Lung (tissue), 12 donors: ENCODE data around the gene TASP1. TPM values are rescaled to one million over a fixed set of nuclear protein-coding genes. Genes with fewer than 3 reads are reported as not detected.
A peak's percentile ranks its signal among the peaks of the same experiment; 100 is the strongest.
"Not testable (repeated sequence)": the region's sequence is repeated elsewhere in the genome, so short reads cannot be mapped to it uniquely, and the experiment has no call there.

ENCODE experiments used
- ATAC-seq: fragments of 200-7000 bp; cut with Tn5 transposase; one replicate; pipeline ENCODE4 v1.9.1; 2020; ENCODE audit warnings: moderate number of reproducible peaks; ENCODE audit not compliant: insufficient read depth, low FRiP score
- DNase-seq, 3 donors: peaks; one replicate each; pipeline ENCODE4 v3.0.0-alpha.2; 2013 to 2017
- H3K27ac ChIP-seq, 2 donors: one replicate each; pipeline ENCODE4 v1.5.1; 2013; ENCODE audit warnings: mild to moderate bottlenecking in 2 of 2, moderate library complexity in 2 of 2, control low read depth in 1 of 2, inconsistent platforms in 1 of 2, low read depth in 1 of 2, low read length in 1 of 2
- H3K27me3 ChIP-seq, 3 donors: one replicate each; pipeline ENCODE4 v1.5.1; 2013; ENCODE audit warnings: low read length in 2 of 3; ENCODE audit not compliant: control insufficient read depth in 3 of 3, insufficient read depth in 3 of 3
- H3K36me3 ChIP-seq, 4 donors: one replicate each; pipeline ENCODE4 v1.5.1; 2013; ENCODE audit warnings: low read length in 4 of 4, mild to moderate bottlenecking in 1 of 4, moderate library complexity in 1 of 4; ENCODE audit not compliant: control insufficient read depth in 4 of 4, insufficient read depth in 4 of 4
- H3K4me1 ChIP-seq, 5 donors: one replicate each; pipeline ENCODE4 v1.5.1; 2013; ENCODE audit warnings: low read length in 5 of 5, mild to moderate bottlenecking in 2 of 5, moderate library complexity in 1 of 5; ENCODE audit not compliant: control insufficient read depth in 5 of 5, insufficient read depth in 5 of 5
- H3K4me3 ChIP-seq: one replicate; pipeline ENCODE4 v1.5.1; 2013; ENCODE audit warnings: mild to moderate bottlenecking, control low read depth, moderate library complexity
- H3K9ac ChIP-seq, 2 donors: one replicate each; pipeline ENCODE4 v1.5.1; 2013; ENCODE audit warnings: low read length in 2 of 2, control low read depth in 1 of 2; ENCODE audit not compliant: insufficient read depth in 1 of 2
- H3K9me3 ChIP-seq, 4 donors: one replicate each; pipeline ENCODE4 v1.5.1; 2013; ENCODE audit warnings: low read length in 3 of 4, mild to moderate bottlenecking in 1 of 4, moderate library complexity in 1 of 4; ENCODE audit not compliant: control insufficient read depth in 4 of 4, insufficient read depth in 3 of 4
- WGBS, 2 donors: extraction: QIAGEN DNeasy Blood & Tissue Kit; methylation state at CpG; one replicate each; pipeline ENCODE4 v1.1.7; 2013; 5-methylcytosine and 5-hydroxymethylcytosine counted together
- polyA plus RNA-seq, 2 donors: library from polyadenylated mRNA; stranded (reverse); fragments of 200-250 nt; gene quantifications; one replicate each; pipeline ENCODE4 v1.2.1, GENCODE V29; 2013
- total RNA-seq, 2 donors: library from RNA; depleted of rRNA in 1 of 2; stranded (reverse); fragments of >200 nt in 1 of 2; gene quantifications; one replicate each; pipeline ENCODE4 v1.2.1, GENCODE V29; 2014 to 2021
- TF ChIP-seq, protein P1 (sequence below): IDR thresholded peaks from 2 replicates; pipeline ENCODE4 v1.5.1; 2012; ENCODE audit warnings: mild to moderate bottlenecking; ENCODE audit errors: control extremely low read depth, extremely low read depth
- donor health status: control.
- donor health status: control.
- donor health status: Bipolar disorder and iron deficiency.
- donor health status: healthy.
- donor health status: DM: yes; HTN: yes; CAD: no.

The TASP1 gene
- total and polyA plus RNA-seq, 4 donors: 5.0 to 26.5 (median 11.5) TPM

DNA sequence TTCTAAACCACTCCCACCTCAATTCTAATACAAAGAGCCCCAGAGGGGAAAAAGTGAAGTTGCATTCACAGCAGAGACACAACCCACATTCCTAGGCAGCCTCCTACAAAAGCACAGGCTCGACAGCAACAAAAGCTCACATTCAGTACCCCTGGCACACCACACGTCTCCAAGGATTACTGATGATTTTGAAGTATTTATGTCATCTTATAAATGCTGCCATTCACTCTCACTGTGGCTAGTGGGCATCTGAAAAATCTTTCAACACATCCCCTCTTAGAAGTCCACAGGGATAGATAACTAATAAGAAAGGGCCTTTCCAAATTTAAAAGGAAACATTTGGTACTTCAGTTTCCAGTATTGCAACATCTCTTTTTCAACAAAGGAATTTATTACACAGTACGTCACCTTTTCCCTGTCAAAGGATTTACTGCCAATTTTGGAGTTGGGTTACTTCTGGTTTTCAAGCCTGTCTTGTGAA, 146.7 kb downstream of the TASP1 start:
- Histone ChIP-seq H3K9me3 (peaks cover 0 to under 1% (median 0%) of the 10 kb centered on the region in 4 donors), H3K4me3 (no peak overlapping the region), H3K4me1 (peaks cover 0 to 9% (median 5%) of the 10 kb centered on the region in 5 donors), H3K27ac (no peak overlapping the region), H3K27me3 (no peaks in the 10 kb centered on the region), H3K36me3 (peaks cover 0 to 2% (median 0%) of the 10 kb centered on the region in 4 donors), H3K9ac (no peak overlapping the region)
- DNase-seq: peak; percentile 24 to 80 (median 67)
- peak; percentile 47 for ATAC-seq
- 29 to 42% methylated on average over 3 of the region's 3 CpGs for WGBS, 2 donors
- TF ChIP-seq, protein P1, sequence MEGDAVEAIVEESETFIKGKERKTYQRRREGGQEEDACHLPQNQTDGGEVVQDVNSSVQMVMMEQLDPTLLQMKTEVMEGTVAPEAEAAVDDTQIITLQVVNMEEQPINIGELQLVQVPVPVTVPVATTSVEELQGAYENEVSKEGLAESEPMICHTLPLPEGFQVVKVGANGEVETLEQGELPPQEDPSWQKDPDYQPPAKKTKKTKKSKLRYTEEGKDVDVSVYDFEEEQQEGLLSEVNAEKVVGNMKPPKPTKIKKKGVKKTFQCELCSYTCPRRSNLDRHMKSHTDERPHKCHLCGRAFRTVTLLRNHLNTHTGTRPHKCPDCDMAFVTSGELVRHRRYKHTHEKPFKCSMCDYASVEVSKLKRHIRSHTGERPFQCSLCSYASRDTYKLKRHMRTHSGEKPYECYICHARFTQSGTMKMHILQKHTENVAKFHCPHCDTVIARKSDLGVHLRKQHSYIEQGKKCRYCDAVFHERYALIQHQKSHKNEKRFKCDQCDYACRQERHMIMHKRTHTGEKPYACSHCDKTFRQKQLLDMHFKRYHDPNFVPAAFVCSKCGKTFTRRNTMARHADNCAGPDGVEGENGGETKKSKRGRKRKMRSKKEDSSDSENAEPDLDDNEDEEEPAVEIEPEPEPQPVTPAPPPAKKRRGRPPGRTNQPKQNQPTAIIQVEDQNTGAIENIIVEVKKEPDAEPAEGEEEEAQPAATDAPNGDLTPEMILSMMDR: no peak

DNA sequence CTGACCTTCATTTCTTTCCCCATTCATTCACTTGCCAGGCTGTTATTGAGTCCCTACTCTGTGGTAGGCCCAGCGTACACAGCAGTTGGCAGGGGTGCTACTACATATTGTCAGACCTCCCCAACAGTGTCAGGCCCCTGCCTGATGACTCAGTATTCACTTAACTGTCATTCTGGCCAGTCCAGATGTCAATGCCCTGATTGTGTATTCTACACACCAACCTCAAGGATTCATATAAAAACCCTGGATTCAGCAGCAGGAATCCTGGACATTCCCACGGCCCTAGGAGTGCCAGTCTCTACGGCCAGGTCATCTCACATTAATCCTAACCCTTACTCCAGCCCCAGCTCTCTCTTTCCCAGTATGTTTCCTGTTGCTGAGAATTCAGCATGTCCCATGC, 151.5 kb downstream of the TASP1 start:
- no peaks in the 10 kb centered on the region for H3K27me3 ChIP-seq
- ATAC-seq: no peak
- H3K4me3 ChIP-seq: no peak overlapping the region
- no peak overlapping the region for H3K27ac ChIP-seq
- H3K4me1 ChIP-seq: peaks cover 0 to 5% (median 4%) of the 10 kb centered on the region in 5 donors
- H3K9ac ChIP-seq: no peak overlapping the region
- DNase-seq: no peak
- H3K36me3 ChIP-seq: peaks cover 0 to 8% (median 3%) of the 10 kb centered on the region in 4 donors
- TF ChIP-seq, protein P1: no peak
- WGBS, 2 donors: 96 to 100% methylated on average over 3 of the region's 3 CpGs
- no peaks in the 10 kb centered on the region for H3K9me3 ChIP-seq

GRCh38 chr20:13486694-13487093, 152.0 kb downstream of the TASP1 start:
- DNase-seq (no peak), ATAC-seq (no peak)
- Histone ChIP-seq H3K27ac (no peak overlapping the region), H3K27me3 (no peaks in the 10 kb centered on the region), H3K9me3 (no peaks in the 10 kb centered on the region), H3K9ac (no peak overlapping the region), H3K4me1 (no peaks in the 10 kb centered on the region), H3K4me3 (no peak overlapping the region), H3K36me3 (peaks cover 0 to 12% (median 6%) of the 10 kb centered on the region in 4 donors)
- WGBS, 2 donors: 97% methylated on average over 5 of the region's 5 CpGs
- TF ChIP-seq, protein P1: no peak

DNA sequence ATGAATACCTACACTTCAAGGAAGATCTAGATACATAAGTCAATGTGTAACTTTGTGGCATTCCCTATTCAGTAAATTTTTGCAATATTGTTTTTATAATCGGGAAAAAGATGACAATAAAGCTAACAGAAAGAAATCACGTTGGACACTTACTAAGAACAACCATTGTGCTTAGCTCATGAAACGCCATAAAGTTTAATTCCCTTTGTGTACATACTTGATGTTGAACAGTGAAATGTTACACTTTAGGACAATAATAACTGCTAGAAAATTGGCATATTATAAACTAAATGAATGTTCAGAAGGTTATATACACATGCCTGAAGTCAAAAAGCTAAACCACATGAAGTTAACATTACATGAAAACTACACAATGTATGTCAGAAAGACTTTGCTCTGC, 153.2 kb downstream of the TASP1 start:
- Histone ChIP-seq H3K27me3 (no peaks in the 10 kb centered on the region), H3K4me3 (no peak overlapping the region), H3K9ac (no peak overlapping the region), H3K4me1 (no peaks in the 10 kb centered on the region), H3K27ac (no peak overlapping the region), H3K9me3 (no peaks in the 10 kb centered on the region), H3K36me3 (peaks cover 0 to 21% (median 10%) of the 10 kb centered on the region in 4 donors)
- WGBS, 2 donors: 92 to 93% methylated on average over 3 of the region's 3 CpGs
- TF ChIP-seq, protein P1: no peak
- DNase-seq (no peak), ATAC-seq (no peak)

- not testable (repeated sequence) for H3K9me3 ChIP-seq, H3K4me1 ChIP-seq, H3K4me3 ChIP-seq, H3K9ac ChIP-seq, DNase-seq, ATAC-seq, H3K27me3 ChIP-seq, H3K27ac ChIP-seq
- H3K36me3 ChIP-seq: peaks cover 0 to 26% (median 10%) of the 10 kb centered on the region in 4 donors
- WGBS, 2 donors: 97 to 100% methylated on average over 1 of the region's 1 CpG
These were observed 153.7 kb downstream of the TASP1 start for GRCh38 chr20:13485019-13485418.

DNA sequence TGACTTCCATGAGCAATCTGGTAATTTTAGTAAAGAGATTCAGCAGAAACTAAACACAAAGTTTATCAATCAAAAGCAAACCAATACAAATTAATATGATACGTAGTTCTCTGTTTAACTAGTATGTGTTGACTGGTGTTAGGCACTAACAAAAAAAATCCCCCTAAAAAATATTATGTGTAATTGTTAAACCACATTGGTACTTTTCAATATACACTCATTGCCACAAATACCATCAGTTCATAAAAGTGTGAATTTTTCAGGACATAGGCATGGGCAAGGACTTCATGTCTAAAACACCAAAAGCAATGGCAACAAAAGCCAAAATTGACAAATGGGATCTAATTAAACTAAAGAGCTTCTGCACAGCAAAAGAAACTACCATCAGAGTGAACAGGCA, 155.3 kb downstream of the TASP1 start:
- not testable (repeated sequence) for H3K27me3 ChIP-seq, H3K4me3 ChIP-seq, H3K27ac ChIP-seq, H3K9me3 ChIP-seq, ATAC-seq, DNase-seq, H3K9ac ChIP-seq, H3K4me1 ChIP-seq
- H3K36me3 ChIP-seq: peaks cover 0 to 26% (median 10%) of the 10 kb centered on the region in 4 donors
- WGBS, 2 donors: 91 to 94% methylated on average over 1 of the region's 1 CpG
